HG02610 (cell line): Measurements from ENCODE around the gene ALOXE3.

Source experiments
- ATAC-seq: cut with Tn5 transposase; IDR thresholded peaks from one replicate; pipeline ENCODE4 v1.9.1; 2021; ENCODE audit warnings: mild to moderate bottlenecking, moderate library complexity; ENCODE audit not compliant: unreplicated experiment

ALOXE3 gene

GRCh38 chr17:8055851-8056231 lies 62.5 kb downstream of the ALOXE3 start:
- ATAC-seq, result no peak

GRCh38 chr17:8053600-8053999 lies 64.7 kb downstream of the ALOXE3 start:
- ATAC-seq, result no peak

GRCh38 chr17:8052256-8053252 lies 65.8 kb downstream of the ALOXE3 start:
- ATAC-seq, result no peak

GRCh38 chr17:8051831-8052230 lies 66.5 kb downstream of the ALOXE3 start:
- ATAC-seq, result no peak

- ATAC-seq, result no peak
These were observed 69.6 kb downstream of the ALOXE3 start for GRCh38 chr17:8048736-8049135.

- no peak for ATAC-seq
These were observed 70.1 kb downstream of the ALOXE3 start for GRCh38 chr17:8048236-8048635.

- ATAC-seq, result no peak
These were observed 70.6 kb downstream of the ALOXE3 start for GRCh38 chr17:8047769-8048110.

GRCh38 chr17:8046929-8047768 lies 71.2 kb downstream of the ALOXE3 start:
- no peak for ATAC-seq

- ATAC-seq, result no peak
These were observed 71.9 kb downstream of the ALOXE3 start for GRCh38 chr17:8046306-8046928.
